Skin epidermis (tissue), 12 donors: Measurements from ENCODE around the gene ARHGAP44.
A peak's percentile ranks its signal among the peaks of the same experiment; 100 is the strongest.

Source experiments
- H3K27ac ChIP-seq, 21 experiments: fragments of 200-600 bp; sonication (generic) in 11 of 21; one replicate each; pipeline ENCODE4 v1.5.0; 2020; ENCODE audit warnings: mild to moderate bottlenecking in 3 of 21, inconsistent platforms in 2 of 21, moderate library complexity in 2 of 21
- H3K4me3 ChIP-seq, 7 experiments: fragments of 200-600 bp; sonication (generic) in 2 of 7; one replicate each; pipeline ENCODE4 v1.5.0; 2020; ENCODE audit warnings: inconsistent platforms in 2 of 7, mild to moderate bottlenecking in 2 of 7, moderate library complexity in 1 of 7

ARHGAP44 gene

DNA sequence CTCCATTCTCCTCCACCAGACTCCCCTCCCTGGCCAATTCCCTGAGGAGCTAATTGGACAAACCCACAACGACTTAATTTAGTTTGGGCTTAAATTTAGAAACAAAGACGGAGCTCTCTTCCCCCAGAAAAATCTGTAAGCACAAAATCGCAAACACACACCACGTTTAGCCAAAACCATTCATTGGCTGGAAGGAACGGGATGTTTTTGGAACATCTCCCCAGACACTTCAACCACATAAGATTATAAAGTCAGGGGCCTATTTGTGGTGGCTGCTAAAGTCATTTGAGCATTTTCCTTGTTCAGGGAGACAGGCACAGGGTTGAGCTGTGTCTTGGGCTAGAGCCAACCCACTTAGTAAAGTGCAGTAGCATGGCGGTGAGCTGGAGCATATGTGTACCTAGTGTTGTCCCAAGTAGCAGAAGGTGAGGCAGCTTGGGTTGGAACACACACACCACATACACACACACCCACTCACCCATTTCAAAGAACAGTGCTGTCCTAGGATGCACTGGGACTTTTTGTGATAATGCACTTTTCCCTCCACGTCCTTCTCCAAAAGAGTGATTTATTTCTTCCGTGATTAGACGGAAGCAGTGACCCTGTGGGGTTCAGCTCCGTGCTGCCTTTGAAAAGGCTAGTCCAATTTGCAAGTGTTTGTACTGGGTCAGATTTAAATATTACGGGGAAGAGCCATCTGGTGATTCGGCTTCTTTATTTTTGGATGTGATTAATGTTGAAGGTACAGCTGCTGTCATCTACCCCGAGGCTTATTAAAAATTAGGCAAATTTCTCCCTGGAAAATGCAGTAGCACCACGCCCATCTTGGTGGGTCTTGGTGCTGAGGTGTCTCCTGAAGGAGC, 196.4 kb downstream of the ARHGAP44 start:
- peak overlapping the region in 2 of 21 experiments; percentile 14 to 82 for H3K27ac ChIP-seq

DNA sequence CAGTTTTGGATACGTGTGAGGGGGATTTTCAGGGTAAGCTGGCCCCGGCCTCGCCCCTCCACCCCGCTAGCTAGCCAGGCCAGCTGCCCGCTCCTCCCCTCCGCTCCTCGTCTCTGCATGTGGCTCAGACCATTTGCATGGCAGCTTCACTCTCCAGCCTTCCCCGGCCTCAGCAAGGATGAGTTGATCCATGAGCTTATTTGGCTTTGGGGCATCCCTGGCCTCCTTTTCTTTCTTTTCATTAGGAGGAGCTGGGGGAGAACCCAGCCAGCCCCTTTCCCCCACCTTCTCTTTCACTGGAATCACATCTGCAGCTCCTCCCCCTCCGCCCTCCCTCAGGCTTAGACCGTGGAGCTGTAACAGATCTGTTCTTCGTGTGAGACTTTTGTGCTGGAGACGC, 197.8 kb downstream of the ARHGAP44 start:
- no peak overlapping the region for H3K27ac ChIP-seq
- no peak overlapping the region for H3K4me3 ChIP-seq

More for the DNA sequence above, 196.4 kb downstream of the ARHGAP44 start:
- H3K4me3 ChIP-seq, result no peak overlapping the region

DNA sequence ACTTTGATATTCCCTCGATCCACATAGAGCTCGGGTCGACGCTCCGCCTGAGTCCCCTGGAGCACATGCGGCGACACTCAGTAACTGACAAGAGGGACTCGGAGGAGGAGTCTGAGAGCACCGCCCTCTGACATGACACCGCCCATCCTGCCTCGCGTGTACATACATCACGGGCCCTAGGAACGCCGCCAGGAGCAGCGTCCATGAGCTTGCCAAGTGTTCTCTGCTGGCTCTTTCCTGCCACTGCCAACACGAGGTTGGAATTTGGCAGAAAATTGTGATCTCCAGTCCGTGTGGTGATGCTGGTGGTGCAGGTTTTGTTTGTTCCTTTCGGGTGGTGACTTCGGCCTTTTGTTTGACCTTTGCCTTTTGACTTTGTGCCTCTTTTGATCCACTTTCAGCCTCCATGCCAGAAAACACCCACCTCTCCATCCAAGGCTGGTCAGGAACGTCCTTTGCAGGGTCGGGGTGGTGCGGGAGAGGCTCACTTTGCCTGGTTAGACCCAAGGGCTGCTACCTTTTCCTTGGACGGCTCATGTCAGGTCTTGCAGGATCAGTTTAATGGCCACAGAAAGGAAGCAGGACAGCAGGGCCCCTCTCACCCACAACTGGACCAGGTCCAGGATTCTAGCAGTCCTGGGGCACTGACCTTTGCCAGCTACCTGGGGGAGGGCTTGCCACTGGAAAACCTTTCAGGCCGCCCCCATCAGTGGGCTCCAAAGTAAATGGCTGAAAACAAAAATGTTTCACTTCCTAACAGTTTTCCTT, 200.9 kb downstream of the ARHGAP44 start:
- Histone ChIP-seq H3K27ac (no peak overlapping the region), H3K4me3 (no peak overlapping the region)

DNA sequence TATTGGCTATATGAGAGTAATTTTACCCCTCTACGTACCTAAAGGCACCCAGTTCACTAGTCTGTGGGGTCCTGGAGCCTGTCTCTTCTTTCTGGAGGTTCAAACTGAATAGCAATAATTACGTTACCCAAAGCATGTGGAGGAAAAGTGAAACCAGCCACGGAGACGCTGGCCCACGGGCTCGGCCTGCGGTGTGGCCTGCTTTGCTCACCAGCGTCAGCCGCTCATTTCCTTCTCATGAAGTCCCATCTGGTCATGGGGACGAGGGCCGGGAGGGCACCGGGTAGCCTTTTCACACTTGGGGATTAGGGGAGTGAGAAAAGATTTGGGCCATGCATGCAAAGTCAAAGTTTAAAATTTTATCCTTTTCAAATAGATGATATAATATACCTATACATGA, 201.6 kb downstream of the ARHGAP44 start:
- Histone ChIP-seq H3K4me3 (no peak overlapping the region), H3K27ac (no peak overlapping the region)

DNA sequence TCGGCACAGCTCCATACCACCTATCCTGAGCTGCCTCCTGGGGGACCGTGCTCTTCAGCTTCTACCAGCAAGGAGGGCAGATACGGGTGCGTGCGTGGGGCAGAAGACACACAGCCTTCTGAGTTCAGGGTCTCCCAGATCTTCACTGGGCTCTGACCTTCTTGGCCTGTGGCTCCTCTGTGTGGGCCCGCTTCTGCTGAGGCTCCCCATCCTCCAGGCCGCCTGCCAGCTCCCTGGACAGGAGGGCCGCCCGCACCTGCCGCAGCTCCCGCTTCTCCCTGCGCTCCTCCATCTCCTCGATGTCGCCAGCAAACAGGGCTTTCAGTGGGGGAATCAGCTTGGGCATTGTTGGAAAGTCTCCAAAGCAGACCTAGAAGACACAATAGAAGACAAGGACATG, 203.4 kb downstream of the ARHGAP44 start:
- H3K27ac ChIP-seq, result no peak overlapping the region
- no peak overlapping the region for H3K4me3 ChIP-seq

DNA sequence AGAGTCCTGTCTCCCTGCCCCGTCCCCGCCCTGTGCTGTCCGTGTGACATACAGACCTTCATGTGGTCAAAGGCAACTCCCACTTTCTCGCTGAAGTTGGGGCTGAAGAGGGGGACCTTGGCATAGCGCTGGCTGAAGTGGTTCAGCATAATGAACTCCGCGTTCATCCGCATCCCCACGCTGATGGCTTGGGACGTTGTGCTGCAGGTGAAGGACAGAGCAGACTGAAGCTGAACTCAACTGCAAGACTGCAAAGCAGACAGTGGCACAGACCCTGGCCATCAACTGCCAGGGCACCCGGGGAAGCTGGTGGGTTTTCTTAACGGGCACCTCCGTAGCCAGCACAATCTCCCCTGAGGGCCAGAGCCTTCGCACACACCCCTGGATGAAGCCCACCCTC, 204.3 kb downstream of the ARHGAP44 start:
- Histone ChIP-seq H3K27ac (no peak overlapping the region), H3K4me3 (no peak overlapping the region)

DNA sequence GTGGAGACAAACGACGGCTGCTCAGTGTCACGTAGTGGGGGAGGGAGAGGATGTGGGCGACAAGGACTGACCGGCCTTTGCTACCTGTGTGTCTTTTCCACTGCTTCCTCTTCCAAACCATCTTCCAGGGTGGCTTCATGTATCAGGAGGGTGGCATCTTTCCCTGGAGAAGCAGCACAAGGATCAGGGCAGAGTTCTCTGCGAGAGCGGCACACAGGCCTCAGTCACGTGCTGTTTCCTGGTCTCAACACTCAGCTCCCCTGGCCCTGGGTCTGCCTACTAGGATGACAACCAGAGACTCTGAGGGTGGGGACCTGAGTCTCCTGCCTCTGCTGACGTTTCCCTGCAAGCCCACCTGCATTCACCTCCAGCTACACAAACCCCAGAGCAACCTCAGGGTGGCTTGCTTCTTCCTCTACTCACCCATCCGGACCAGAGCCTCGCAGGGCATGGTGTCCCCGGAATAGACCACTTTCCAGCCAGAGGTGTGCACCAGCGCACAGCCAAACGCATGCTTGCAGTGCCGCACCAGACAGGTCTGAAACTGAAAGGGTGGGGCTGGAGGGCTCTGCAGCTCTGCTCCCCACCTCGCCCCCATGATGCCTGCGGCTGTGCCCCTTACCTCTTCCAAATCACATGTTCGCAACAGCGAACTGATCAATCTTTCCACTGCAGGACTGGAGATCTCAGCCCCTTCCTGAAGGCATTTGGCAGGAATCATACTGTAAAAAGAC, 205.2 kb downstream of the ARHGAP44 start:
- H3K4me3 ChIP-seq, result no peak overlapping the region
- no peak overlapping the region for H3K27ac ChIP-seq

DNA sequence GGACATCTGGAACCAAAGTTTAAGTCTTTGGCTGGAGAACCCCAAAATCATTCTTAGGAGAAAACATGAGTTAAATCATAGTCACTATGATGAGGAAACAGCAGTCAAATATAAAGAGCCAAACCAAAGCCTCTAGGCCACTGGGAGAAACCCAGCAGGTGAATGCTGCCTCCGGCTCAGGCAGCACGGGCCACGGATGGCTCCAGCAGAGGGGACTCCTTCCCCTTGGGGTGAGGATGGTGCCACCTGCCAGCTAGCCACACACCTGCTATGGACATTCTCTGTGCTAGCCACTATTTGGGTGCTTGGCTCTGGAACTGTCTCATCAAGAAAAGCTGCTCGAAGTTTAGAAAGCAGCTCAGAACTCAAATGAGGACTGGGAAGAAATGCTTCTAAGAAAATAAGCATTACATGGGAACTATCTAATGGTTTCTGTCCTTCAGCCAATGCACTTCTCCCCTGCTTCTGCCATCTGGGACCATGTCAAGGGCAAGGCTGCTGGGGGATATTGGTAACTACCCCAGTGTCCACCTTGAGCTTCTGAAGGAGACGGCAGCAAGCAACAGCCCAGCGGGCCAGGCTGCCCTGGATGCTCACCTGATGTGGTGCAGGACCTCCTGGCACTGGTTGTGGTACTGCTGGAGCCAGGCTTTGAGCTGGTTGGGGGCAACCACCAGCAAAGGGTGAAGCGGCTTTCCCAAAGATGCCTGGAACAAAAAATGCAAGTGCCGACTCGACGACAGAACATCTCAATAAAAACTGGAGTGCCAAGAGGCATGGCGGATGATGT, 206.0 kb downstream of the ARHGAP44 start:
- H3K4me3 ChIP-seq, result no peak overlapping the region
- H3K27ac ChIP-seq, result no peak overlapping the region

DNA sequence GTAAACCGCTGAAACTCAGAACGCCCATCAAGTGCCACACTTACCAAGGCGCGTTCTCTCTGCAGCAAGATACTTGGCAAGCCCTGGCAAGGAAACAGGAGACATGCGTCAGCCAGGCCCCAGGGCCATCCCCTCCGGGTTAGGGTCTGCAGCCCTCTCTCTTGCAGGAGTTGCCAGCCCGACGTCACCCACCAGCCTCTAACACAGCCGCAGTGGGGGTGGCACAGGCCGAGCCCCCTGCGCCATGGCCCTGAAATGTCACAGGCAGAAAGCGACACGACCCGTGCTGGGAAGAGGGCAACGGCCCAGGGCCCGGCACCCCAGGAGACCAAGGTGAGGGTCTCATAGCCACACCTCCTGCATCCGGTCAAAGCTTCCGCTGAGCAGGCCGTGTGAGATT, 206.6 kb downstream of the ARHGAP44 start:
- Histone ChIP-seq H3K4me3 (no peak overlapping the region), H3K27ac (no peak overlapping the region)

DNA sequence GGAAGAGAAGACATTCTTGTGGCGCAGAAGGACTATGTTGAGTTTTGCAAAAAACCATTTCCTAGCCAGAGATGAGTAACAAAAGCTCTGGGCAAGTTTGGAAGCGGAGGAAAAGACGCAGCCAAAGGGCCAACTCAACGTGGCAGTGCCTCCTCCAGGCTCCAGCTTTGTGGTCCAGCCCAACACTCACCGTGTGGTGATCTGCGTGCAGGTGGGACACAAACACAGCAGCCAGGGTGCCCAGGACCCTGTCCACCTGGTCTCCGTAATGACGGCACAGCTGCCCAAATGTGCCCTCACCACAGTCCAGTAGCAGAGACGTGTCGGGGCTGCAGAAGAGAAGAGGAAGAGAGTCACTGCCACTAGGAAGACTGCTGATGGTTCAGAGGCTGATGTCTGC, 207.1 kb downstream of the ARHGAP44 start:
- H3K27ac ChIP-seq, result no peak overlapping the region
- H3K4me3 ChIP-seq, result no peak overlapping the region

DNA sequence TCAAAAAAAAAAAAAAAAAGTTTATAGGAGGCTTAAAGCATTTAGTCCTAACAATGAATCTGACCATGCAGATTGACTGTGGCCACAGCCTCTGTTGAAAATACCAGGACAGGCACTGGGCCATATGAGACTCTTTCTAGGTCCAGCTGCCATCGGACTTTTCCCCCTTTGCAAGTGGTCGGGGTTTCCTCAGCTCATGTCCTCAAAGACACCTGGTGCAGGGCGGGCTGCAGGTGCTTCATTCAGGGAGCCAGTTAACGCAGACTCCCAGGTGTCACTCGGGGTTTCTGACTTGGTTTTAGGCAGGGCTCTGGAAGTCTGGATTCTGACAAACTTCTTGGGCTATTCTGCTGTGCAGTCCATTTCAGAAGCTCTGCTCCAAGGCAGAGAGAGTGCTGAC, 207.6 kb downstream of the ARHGAP44 start:
- H3K4me3 ChIP-seq, result no peak overlapping the region
- H3K27ac ChIP-seq, result no peak overlapping the region

DNA sequence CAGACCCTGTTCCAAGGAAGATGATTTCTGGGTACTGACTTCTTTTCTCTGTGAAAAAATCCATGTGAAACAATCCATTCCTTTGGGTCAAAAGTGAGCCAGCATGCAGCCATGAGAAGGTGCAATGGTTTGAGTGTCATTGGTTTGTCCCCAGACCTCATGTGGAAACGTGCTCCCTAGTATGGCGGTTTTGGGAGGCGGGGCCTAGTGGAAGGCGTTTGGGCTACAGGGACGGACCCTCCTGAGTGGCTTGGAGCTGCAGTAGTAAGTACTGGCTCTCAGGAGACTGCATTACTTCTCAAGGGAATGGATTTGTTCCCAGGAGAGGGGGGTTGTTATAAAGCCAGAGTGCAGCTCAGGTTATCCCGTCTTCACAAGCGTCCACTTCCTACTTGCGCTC, 209.2 kb downstream of the ARHGAP44 start:
- Histone ChIP-seq H3K4me3 (no peak overlapping the region), H3K27ac (no peak overlapping the region)

DNA sequence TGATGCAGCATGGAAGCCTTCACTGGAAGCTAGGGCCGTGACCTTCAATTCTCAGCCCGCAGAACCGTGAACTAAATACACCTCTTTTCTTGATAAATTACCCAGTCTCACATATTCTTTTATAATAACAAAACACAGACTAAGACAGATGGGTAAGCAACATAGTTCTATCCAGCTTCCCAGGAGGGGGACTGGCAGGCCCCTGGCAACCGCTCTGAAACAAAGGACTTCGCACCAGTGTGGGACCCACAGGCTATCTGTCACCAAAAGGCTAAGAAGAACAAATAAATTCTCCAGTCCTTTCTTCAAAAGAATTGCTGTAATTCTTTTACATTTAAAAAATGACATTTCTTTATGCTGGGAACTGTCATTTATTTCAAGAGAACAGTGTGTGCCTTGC, 209.6 kb downstream of the ARHGAP44 start:
- Histone ChIP-seq H3K4me3 (no peak overlapping the region), H3K27ac (no peak overlapping the region)

DNA sequence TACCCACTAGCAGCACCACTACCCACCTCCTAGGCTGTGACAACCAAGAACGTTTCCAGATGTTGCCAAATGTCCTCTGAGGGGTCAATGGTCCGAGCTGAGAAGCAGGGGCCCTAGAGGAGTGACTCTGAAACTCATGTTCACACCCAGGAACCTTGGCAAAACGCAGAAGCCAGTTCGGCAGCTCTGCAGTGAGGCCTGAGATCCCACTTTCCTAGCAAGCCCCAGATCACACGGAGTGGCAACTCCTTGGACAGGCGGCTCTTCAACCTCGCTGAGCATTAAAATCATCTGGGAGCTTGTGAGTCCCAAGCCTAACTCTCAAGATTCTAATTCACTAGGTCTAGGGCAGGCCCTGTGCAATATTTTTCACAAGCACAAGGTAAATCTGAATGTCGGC, 211.3 kb downstream of the ARHGAP44 start:
- H3K4me3 ChIP-seq, result no peak overlapping the region

DNA sequence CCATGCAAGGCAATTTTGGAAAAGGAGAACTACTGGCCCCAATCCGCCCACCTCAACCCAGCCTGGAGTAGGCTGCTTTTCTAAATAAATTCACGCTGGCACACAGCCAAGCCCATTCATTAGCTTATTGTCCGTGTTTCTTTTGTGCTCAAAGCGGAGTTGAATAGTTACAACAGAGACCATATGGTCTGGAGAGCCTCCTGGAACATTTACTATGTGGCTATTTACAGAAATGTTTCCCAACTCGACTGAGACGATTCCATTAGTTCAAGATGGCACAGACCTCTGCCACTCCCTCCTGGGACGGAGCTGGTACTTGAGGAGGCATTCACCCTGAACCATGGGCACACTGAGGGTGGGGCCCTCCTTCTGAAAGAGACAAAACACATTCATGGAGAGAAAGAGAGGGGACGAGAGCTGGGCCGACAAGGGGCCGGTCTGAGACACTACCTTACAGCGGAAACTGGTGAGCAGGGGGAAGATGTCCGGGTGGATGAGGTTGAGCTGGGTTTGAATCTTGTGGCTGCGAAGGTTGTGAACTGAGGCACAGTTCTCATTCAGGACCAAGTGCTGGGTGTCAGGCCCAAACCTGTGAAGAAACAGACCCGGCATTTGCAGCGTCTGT, 212.8 kb downstream of the ARHGAP44 start:
- H3K27ac ChIP-seq, result no peak overlapping the region
- no peak overlapping the region for H3K4me3 ChIP-seq

More for the DNA sequence above, 211.3 kb downstream of the ARHGAP44 start:
- H3K27ac ChIP-seq, result no peak overlapping the region

DNA sequence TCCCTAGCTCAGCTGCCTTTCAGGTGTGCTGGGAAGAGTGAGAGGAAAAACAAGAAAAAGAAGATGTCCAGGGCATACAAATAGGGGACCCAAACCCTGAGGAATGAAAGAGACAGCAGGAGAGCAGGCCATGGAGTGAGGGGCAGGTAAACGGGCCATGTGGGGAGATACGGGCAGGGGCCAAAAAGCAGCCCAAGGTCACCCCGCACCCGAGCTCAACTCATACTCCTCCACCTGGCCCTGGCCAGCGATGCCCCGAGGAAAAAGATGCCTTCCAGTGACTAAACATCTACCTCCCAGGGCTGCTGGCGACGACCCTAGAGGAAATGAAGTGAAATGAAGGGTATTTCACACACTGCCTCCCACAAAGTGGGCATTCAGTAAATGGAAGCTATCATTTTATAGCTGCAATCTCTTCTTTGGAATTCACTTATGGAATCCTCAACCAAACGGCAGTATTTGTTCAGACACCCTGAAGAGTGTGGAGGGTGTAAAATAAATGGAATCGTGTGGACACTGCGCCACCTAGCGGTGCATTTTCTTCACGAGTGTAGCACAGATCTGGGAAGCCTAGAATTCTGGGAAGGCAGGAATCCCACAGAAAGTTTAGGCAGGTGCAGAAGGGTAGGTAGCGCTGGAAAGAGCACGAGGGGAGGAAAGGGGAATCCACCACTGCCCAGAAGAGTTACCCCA, 213.6 kb downstream of the ARHGAP44 start:
- no peak overlapping the region for H3K4me3 ChIP-seq
- no peak overlapping the region for H3K27ac ChIP-seq

DNA sequence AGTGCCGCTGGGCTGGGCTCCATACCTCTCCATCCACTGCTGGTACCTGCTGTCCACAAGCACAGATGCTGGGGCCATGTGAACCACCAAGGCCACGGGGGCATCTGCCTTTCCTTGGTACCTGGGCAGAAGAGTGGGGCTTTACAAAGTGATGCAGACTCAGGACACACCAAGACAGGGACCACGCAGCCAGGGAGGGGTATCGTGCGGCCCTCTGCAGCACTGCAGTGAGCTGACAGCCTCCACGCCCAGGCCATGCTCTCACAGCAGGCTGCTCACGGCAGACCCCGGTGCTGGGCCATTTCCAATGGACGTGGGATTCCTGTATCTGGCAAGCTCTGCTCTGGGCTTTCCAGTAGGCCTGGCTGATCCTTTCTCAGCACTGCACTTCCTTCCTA, 214.2 kb downstream of the ARHGAP44 start:
- no peak overlapping the region for H3K27ac ChIP-seq

DNA sequence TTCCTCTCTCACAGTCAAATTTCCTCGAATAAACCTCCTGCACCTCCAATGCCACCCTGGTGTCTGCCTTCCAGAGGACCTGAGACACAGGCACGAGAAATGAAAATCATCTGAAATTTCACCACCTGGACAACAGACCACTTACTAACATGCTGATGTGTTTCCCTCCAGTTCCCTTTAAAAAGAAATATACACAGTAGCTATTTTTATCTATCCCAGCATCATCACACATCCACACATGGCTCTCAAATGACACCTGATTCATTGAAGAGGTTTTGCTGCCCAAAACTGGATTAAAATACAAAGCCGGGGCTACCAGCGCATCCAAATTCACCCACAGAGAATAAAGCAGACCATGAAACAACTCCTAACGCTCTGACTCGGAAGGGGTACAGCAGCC, 214.6 kb downstream of the ARHGAP44 start:
- Histone ChIP-seq H3K4me3 (no peak overlapping the region), H3K27ac (no peak overlapping the region)

More for the DNA sequence above, 214.2 kb downstream of the ARHGAP44 start:
- no peak overlapping the region for H3K4me3 ChIP-seq

DNA sequence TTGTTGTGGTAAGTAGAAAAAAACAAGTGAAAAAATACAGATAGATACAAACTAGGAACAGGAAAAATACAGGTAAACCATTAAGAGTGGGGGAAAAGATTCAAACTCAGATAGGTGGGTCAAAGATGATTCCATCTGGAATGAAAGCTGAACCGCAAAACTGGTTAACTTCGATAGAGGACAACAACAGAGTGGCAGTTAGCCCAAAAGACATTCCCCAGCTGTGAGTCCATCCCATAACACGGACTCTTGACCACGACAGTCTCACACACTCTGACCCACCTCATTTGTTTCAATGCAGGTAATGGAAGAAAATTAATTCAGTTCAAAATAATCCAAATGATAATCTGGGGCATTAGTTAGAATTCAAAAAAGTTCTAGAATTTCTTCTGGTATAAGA, 215.0 kb downstream of the ARHGAP44 start:
- Histone ChIP-seq H3K27ac (no peak overlapping the region), H3K4me3 (no peak overlapping the region)
